Heart left ventricle (tissue), 13 donors: ENCODE measurements around the gene DNTT.

Source experiments
- CTCF ChIP-seq, 12 donors: fragments of 200-600 bp; sonication (generic) in 4 of 12; IDR thresholded peaks; one replicate each; pipeline versions ENCODE4 v1.5.0 to v1.8.0; 2018 to 2022; ENCODE audit warnings: antibody characterized with exemption in 12 of 12, mild to moderate bottlenecking in 5 of 12
- POLR2A ChIP-seq, 2 donors: fragments of 450-650 bp; IDR thresholded peaks; one replicate each; pipeline ENCODE4 v1.6.1; 2017; ENCODE audit warnings: antibody characterized with exemption in 2 of 2, mild to moderate bottlenecking in 2 of 2, moderate library complexity in 2 of 2
- donor health status: ischemic (EF 13 %, LVEDD 7.1; RV severe dilation, severe dysfunction).
- donor health status: DM: no; HTN: yes; CAD: no.
- donor health status: DM: no; HTN: no; CAD: no.
- donor health status: ischemic (EF 25% LVEDD 6.9; RV normal size, moderate dysfunction).
- donor health status: ischemic (EF 25% LVEDD 5.7; RV mildly dilated, moderate dysfunction).
- donor health status: ischemic (EF 35%, LVEDD 5.7; RV mildly dilated, moderate dysfunction).
- donor health status: nonischemic (EF 11% LVEDD 7.7; RV severe dilation, severe dysfunction).
- donor health status: DM: yes; HTN: yes; CAD: no.
- donor health status: PGD.
- donor health status: ischemic (EF 29% LVEDD 5.4; RV normal size, mild dysfunction).
- donor health status: nonischemic (EF 23%, LVEDD 6.1; RV moderate dilation, normal function).

DNA sequence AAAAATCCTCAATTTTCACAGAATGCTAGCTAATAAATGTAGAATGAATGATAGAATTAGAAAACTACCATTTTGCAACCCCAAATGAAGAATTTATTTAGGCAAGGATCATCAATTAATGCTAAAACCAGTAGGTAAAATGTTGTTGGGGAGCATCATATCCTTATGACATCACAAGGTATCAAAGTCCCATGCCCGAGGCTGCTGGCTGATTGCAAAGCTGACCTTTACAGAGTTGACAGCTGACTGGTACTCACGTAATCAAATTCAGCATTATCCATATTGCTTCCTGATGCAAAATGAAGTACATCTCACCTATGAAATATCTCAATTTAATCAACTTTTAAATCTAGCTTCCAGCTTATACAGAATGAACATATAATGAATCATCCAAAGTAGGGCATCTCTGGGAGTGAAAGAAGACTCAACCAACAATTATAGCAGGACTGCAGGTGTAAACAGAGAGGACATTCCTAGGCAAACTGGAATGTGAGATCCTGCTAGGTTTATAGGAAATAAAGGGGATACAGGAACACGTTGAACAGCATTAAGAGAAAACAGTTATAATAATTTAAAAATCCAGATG is 22.7 kb upstream of the DNTT start:
- TF ChIP-seq CTCF (IDR thresholded peaks at IDR 0.05) (no peak), POLR2A (IDR thresholded peaks at IDR 0.05) (no peak)
